ENCODE data around the gene FKBP7.
"Not testable (repeated sequence)": the region's sequence is repeated elsewhere in the genome, so short reads cannot be mapped to it uniquely, and the experiment has no call there.

FKBP7 gene

GRCh38 chr2:178448968-178449661 lies 29.3 kb downstream of the FKBP7 start:
- no peak for DNase-seq

- DNase-seq, result no peak
Observed at GRCh38 chr2:178441426-178441825, 37.0 kb downstream of the FKBP7 start.

- no peak for DNase-seq
Observed at GRCh38 chr2:178436662-178437061, 41.7 kb downstream of the FKBP7 start.

- no peak for DNase-seq
Observed at GRCh38 chr2:178429336-178429735, 49.1 kb downstream of the FKBP7 start.

GRCh38 chr2:178428396-178428806 lies 50.0 kb downstream of the FKBP7 start:
- no peak for DNase-seq

- no peak for DNase-seq
Observed at GRCh38 chr2:178427458-178427857, 50.9 kb downstream of the FKBP7 start.

GRCh38 chr2:178426388-178426787 lies 52.0 kb downstream of the FKBP7 start:
- no peak for DNase-seq

GRCh38 chr2:178425255-178425827 lies 53.1 kb downstream of the FKBP7 start:
- DNase-seq, result no peak

- not testable (repeated sequence) for DNase-seq
Observed at GRCh38 chr2:178423746-178424145, 54.7 kb downstream of the FKBP7 start.

GRCh38 chr2:178422097-178422496 lies 56.3 kb downstream of the FKBP7 start:
- DNase-seq, result no peak

GRCh38 chr2:178420463-178420999 lies 57.9 kb downstream of the FKBP7 start:
- DNase-seq, result no peak

- no peak for DNase-seq
Observed at GRCh38 chr2:178419123-178419522, 59.3 kb downstream of the FKBP7 start.

- no peak for DNase-seq
Observed at GRCh38 chr2:178418426-178418825, 60.0 kb downstream of the FKBP7 start.

GRCh38 chr2:178417916-178418315 lies 60.5 kb downstream of the FKBP7 start:
- DNase-seq, result no peak

- DNase-seq, result no peak
Observed at GRCh38 chr2:178415979-178416378, 62.4 kb downstream of the FKBP7 start.

- DNase-seq, result peak; percentile 87
Observed at GRCh38 chr2:178414266-178415247, 63.8 kb downstream of the FKBP7 start.
